AG20443 (cell line): ENCODE measurements around the gene EYS.

ENCODE experiments used
- DNase-seq: peaks from one replicate; pipeline ENCODE4 v3.0.0; 2012; ENCODE audit warnings: low spot score, mixed read lengths

EYS gene

DNA sequence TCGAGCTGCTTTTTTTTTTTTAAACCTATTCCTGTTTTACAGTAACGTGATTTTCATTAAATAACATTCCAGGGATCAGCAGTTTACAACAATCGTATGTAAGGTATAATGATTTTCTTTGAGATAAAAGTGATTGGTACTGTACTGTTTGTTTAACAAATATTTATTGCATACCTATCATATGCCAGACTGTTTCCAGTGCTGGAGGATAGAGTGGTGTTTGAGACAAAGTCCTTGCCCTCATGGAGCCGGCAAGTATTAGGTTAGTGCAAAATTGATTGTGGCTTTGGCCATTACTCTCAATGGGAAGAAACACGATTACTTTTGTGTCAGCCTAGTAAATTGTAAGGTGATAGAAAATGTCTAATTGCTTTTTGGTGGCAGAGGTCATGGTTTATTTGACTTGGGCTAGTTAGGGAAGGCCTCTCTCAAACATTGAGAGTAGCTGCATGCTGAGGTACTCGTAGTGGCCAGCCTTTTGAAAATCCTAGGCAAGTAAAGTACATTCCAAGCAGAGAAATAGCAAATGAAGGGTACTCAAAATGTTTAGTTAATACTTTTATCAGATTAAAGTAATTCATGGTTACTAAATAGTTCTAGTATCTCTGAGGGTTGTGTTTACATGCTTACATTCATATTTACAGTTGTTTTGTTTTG lies 2035.8 kb downstream of the EYS start:
- DNase-seq = no peak
